RWPE1 (cell line): Measurements from ENCODE around the gene SLC25A26.
A peak's percentile ranks its signal among the peaks of the same experiment; 100 is the strongest.
"Not testable (repeated sequence)": the region's sequence is repeated elsewhere in the genome, so short reads cannot be mapped to it uniquely, and the experiment has no call there.

Experiments
- CTCF ChIA-PET: fragments of 350-600 bp; sonication (Branson Sonifier 250); formaldehyde crosslinking; extraction: SDS; loops from one replicate; lab custom pipeline; 2021; lab: Yijun Ruan, JAX
- POLR2A ChIA-PET: fragments of 400-600 bp; formaldehyde crosslinking; extraction: SDS; loops from one replicate; lab custom pipeline; 2020; ENCODE audit warnings: antibody characterized with exemption; ENCODE audit not compliant: low non-redundant PET; lab: Yijun Ruan, JAX
- DNase-seq: peaks from one replicate; pipeline ENCODE4 v3.0.0; 2012; ENCODE audit warnings: low spot score
- H3K27ac ChIP-seq: fragments of 450-650 bp; 2 replicates; pipeline ENCODE4 v1.5.1; 2017
- TF ChIP-seq, protein P1 (sequence below): fragments of 450-650 bp; conservative IDR thresholded peaks from 2 replicates; pipeline ENCODE4 v1.5.1; 2017; ENCODE audit warnings: low read depth, mild to moderate bottlenecking

The SLC25A26 gene

DNA sequence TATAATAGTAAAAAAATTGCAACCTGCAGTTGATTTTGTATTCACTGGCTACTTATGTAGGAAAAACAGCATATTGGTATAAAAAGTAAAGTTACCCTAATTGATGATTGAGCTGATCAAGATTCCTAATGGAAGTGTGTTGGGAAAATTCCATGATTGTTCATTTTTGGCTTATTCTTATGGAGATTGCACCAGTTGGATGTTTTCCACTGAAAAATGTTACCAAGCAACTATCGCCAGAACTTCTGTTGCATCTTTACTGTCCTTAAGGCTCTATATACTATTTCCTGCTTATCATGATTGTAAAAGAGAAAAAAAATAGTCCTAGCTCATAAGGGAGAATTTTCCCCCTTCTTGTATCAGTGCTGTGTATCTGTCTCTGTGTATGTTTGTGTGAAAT is 48.6 kb downstream of the SLC25A26 start:
- CTCF ChIA-PET = no interaction called here
- POLR2A ChIA-PET = no interaction called here
- TF ChIP-seq, protein P1, sequence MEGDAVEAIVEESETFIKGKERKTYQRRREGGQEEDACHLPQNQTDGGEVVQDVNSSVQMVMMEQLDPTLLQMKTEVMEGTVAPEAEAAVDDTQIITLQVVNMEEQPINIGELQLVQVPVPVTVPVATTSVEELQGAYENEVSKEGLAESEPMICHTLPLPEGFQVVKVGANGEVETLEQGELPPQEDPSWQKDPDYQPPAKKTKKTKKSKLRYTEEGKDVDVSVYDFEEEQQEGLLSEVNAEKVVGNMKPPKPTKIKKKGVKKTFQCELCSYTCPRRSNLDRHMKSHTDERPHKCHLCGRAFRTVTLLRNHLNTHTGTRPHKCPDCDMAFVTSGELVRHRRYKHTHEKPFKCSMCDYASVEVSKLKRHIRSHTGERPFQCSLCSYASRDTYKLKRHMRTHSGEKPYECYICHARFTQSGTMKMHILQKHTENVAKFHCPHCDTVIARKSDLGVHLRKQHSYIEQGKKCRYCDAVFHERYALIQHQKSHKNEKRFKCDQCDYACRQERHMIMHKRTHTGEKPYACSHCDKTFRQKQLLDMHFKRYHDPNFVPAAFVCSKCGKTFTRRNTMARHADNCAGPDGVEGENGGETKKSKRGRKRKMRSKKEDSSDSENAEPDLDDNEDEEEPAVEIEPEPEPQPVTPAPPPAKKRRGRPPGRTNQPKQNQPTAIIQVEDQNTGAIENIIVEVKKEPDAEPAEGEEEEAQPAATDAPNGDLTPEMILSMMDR = no peak
- no peak for DNase-seq
- no peak overlapping the region for H3K27ac ChIP-seq

DNA sequence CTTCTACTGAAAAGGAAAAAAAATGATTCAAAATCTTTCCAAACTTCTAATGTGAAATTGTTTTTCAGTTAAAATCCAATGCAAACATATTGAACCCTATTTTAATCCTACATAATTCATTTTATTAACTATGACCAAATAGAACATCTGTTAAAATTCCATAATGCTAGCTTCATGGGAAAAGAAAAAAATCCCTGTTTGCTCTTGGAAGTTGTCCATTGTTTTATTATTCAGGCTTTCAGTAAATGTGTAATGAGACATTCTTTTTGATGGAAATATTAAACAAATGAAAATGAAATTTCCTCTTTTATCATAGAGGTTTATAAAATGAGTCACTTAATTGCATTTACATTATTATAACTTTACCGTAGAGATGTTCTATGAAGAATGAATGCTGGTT is 49.5 kb downstream of the SLC25A26 start:
- no peak for DNase-seq
- TF ChIP-seq, protein P1 = no peak
- CTCF ChIA-PET = no interaction called here
- POLR2A ChIA-PET = no interaction called here
- H3K27ac ChIP-seq = no peak overlapping the region

DNA sequence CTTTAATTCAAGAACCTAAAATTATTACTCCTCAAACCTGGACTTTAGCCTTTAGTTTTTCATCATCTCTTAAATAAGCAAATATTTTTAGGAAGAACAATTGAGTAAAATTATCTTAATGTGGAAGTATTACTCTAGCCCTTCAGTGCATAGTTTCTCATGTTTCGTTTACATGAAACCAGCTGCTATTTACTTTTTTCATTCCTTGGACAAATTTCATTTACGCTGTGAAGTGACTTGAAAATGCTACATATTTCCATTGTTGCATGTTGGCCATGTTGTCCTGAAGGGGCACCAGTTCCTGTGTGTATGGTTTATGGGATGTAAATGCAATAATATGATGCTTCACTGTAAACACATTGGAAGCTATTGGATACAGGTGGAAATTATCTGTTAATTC is 49.9 kb downstream of the SLC25A26 start:
- POLR2A ChIA-PET = no interaction called here
- TF ChIP-seq, protein P1 = no peak
- no peak overlapping the region for H3K27ac ChIP-seq
- DNase-seq = no peak
- CTCF ChIA-PET = no interaction called here

DNA sequence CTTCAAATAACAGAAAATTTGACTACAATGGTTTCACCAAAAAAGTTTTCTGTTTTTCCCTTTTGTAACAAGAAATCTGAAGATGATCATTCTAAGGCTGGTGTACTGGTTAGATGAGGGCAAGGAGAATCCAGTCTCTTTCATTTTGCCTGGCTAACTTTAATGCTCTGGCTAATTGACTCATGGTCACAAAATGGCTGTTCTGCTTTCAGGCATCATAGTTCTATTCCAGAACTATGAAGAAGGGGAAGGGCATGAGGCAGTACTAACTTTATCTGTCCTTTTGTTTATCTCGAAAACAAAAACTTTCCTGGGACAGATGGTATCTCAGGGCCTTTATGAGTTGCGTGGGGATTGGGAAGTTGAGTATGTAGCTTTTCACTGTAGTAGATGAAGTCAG is 50.4 kb downstream of the SLC25A26 start:
- CTCF ChIA-PET = no interaction called here

DNA sequence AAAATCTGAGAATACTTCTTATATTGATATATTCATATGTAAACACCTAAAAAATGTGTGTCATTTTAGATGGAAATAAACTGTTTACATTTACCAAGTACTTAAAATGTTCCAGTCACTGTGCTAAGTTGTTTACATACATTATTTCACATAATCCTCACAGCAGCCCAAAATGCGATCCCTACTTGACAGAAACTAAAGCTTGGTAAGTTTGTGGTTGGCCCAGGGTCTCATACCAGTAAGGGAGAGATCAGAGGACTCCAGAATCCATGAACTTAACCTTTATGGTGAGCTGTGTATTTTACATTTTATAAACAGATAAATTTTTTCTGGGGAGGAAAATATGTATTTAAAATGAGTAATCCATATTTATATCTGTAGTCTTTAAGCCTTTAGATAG is 51.2 kb downstream of the SLC25A26 start:
- CTCF ChIA-PET = no interaction called here
- TF ChIP-seq, protein P1 = no peak
- POLR2A ChIA-PET = no interaction called here
- DNase-seq = no peak
- no peak overlapping the region for H3K27ac ChIP-seq

More for the DNA sequence above, 50.4 kb downstream of the SLC25A26 start:
- TF ChIP-seq, protein P1 = no peak
- H3K27ac ChIP-seq = no peak overlapping the region
- DNase-seq = no peak
- POLR2A ChIA-PET = no interaction called here

DNA sequence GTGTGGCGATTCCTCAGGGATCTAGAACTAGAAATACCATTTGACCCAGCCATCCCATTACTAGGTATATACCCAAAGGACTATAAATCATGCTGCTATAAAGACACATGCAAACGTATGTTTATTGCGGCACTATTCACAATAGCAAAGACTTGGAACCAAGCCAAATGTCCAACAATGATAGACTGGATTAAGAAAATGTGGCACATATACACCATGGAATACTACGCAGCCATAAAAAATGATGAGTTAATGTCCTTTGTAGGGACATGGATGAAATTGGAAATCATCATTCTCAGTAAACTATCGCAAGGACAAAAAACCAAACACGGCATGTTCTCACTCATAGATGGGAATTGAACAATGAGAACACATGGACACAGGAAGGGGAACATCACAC is 54.0 kb downstream of the SLC25A26 start:
- POLR2A ChIA-PET, DNase-seq, H3K27ac ChIP-seq, CTCF ChIA-PET: not testable (repeated sequence)

DNA sequence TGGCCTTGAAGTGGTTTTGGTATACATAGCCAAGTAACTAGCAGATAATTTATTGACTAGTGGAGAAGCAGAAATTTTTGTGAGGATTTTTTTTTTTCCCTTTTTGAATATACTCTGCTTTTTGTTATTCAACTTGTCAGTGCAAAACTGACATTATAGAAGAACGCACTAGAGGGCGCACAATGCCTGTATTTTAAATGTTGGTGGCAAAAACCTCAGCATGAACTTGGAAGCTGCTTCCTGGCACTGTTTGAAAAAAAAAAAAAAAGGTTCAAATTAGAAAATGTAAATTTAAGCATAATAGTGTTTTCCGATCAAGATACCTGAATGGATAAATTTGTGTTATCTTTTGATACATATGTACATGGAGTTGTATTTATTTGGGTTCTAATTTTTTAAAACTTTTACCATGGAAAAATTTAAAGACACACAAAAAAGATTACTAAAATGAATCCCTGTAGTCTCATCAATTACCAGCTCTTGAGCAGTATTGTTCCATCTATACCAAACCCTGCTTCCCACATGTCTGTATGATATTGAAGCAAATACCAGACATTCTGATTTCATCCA is 56.0 kb downstream of the SLC25A26 start:
- ChIA-PET POLR2A (interaction anchor here (0.6 kb wide), 1 partner anchor 10 kb away, joined by 4 read pairs; no protein-coding TSS in a partner anchor), CTCF (interaction anchor here (0.6 to 0.8 kb wide), 9 partner anchors 9 to 559 kb away, joined by 3 to 8 read pairs (median 4); no protein-coding TSS in a partner anchor)
- no peak overlapping the region for H3K27ac ChIP-seq
- TF ChIP-seq, protein P1 = peak; percentile 70
- peak; percentile 14 for DNase-seq
